ENCODE results near the gene CTIF. TPM values are rescaled to one million over a fixed set of nuclear protein-coding genes. Genes with fewer than 3 reads are reported as not detected.
A peak's percentile ranks its signal among the peaks of the same experiment; 100 is the strongest.

CTIF gene
- total and polyA plus RNA-seq, 7 experiments from 2014 or later: 1.3 to 11.2 (median 2.5) TPM; not detected in 2

DNA sequence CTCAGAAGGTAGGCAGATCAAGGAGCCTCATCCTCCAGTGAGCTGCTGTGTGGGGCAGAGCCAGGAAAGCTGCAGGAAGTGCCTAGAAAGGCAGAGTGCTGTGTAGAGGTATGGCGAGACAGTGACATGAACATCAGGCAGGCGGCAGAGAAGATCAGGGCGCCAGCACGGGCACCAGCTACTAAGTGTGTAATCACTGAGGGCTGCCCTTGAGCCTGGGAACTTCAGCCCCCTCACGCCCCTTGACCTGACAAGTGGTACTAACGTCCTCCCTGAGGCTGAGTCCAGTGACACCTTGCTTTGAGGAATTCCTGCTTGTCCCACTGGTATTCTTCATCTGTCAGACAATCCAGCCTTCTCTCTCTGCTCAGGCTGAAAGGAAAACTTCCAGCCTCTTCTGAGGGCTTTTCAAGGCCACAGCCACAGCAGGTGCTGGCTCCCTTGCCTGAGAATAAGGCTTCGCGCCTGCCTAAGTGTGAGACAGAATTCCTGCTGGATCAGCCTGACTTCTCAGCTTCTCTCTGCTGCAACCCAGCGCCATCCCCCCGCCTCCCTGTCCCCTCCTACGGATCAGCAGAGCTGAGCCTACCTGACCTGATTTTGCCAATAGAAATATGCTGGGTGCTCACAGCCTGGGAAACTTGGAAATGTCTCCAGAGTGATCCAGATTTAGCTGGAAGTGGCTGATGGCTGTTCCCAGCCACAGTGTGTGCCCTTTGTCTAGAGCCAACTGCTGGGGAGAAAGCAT lies 263.9 kb downstream of the CTIF start:
- Histone ChIP-seq H3K4me1 (ENCODE audit: control insufficient read depth in 2 of 2, insufficient read depth in 2 of 2, low read length in 2 of 2) (peaks cover 14 to 29% of the 10 kb centered on the region in 2 donors), H3K27me3 (ENCODE audit: control insufficient read depth in 2 of 2, insufficient read depth in 2 of 2, low read length in 2 of 2) (no peaks in the 10 kb centered on the region), H3K4me3 (ENCODE audit: low read length) (no peak overlapping the region), H3K9me3 (ENCODE audit: control insufficient read depth in 2 of 3, low read length in 3 of 3) (no peaks in the 10 kb centered on the region), H3K36me3 (ENCODE audit: control insufficient read depth in 2 of 3, insufficient read depth in 3 of 3, low read length in 3 of 3) (no peaks in the 10 kb centered on the region), H3K27ac (ENCODE audit: low read depth, low read length) (no peak overlapping the region)
- no peaks in the 10 kb centered on the region for H3K9me3 Mint-ChIP-seq
- peaks cover 13 to 66% (median 22%) of the 10 kb centered on the region in 7 donors for H3K4me1 Mint-ChIP-seq
- peak overlapping the region in 4 of 9 donors; percentile 14 to 67 (median 40) for H3K27ac Mint-ChIP-seq
- CTCF ChIA-PET: no interaction called here
- no peaks in the 10 kb centered on the region for H3K27me3 Mint-ChIP-seq
- intact Hi-C loops (cut with micrococcal nuclease): no loop called here
- H3K4me3 Mint-ChIP-seq: no peak overlapping the region
- H3K36me3 Mint-ChIP-seq: peaks cover 0 to 1% (median 0%) of the 10 kb centered on the region in 5 donors
- DNase-seq (peak in 2 of 9 donors; percentile 11 to 19), ATAC-seq (no peak)
- POLR2A ChIA-PET: no interaction called here

DNA sequence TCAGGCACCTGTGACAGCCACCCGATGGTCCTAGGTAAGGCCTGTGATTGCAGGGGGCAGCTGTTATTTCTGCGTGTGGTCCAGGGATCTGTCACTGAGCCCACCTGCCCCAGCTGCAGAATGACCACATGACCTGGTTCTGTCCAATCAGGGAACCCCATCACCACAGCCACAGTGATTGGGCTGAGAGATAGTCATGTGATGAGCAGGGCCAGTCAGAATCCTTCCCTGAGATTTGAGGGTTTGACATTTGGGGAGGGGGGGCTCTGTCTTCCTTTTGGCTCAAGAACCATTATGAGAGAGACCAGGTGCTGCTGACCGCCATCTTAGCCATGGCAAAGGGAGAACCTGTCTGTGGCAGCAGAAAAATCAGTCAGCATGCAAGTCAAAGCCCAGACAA lies 264.7 kb downstream of the CTIF start:
- CTCF ChIA-PET: no interaction called here

DNA sequence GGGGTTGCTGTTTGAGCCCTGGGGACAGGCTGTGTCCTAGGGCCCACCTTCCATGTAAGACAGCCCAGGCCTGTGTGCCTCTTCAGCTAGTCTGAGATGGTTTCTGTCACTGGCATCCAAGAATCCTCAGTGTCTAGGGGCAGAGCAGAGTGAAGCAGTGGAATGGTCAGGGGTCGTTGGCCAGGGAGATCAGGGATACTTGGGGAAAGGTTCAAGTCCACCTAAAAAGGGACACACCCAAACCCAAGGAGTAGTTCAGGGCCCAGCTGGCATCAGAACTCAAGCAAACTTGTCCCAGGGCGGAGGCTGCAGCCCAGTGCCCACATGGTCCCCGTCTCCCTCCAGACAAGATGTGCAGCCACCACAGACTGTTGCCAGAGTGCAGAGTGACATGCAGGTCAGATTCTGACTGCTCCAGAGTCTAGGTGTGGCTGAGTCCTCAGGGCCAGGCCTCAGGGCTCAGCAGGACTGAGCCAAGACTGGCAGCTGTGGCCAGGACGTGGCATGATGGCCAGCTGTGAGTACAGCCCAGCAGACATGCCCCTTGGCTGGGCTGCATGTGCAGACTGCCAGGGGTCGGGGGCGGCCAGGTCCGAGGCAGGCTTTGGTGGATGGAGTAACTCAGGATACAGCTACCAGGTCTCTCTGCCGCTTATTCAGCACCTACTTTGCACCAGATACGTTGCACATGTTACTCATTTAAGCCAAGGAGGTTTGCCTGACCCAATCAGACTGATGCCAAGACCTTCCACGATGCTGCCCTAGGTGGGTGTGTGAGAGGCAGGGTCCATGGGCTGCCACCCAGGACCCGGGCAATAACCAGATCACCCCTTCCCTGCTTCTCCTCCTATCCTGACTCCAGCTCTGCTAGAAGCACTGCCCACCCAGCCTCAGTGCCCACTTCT lies 265.4 kb downstream of the CTIF start:
- no peaks in the 10 kb centered on the region for H3K36me3 ChIP-seq (ENCODE audit: control insufficient read depth in 2 of 3, insufficient read depth in 3 of 3, low read length in 3 of 3)
- no peaks in the 10 kb centered on the region for H3K27me3 ChIP-seq (ENCODE audit: control insufficient read depth in 2 of 2, insufficient read depth in 2 of 2, low read length in 2 of 2)
- no peak overlapping the region for H3K27ac ChIP-seq (ENCODE audit: low read depth, low read length)
- peaks cover 14 to 23% of the 10 kb centered on the region in 2 donors for H3K4me1 ChIP-seq (ENCODE audit: control insufficient read depth in 2 of 2, insufficient read depth in 2 of 2, low read length in 2 of 2)
- DNase-seq (no peak), ATAC-seq (no peak)
- peaks cover 0 to 1% (median 0%) of the 10 kb centered on the region in 5 donors for H3K36me3 Mint-ChIP-seq
- peaks cover 0 to under 1% (median 0%) of the 10 kb centered on the region in 5 donors for H3K27me3 Mint-ChIP-seq
- CTCF ChIA-PET: no interaction called here
- no peaks in the 10 kb centered on the region for H3K9me3 ChIP-seq (ENCODE audit: control insufficient read depth in 2 of 3, low read length in 3 of 3)
- H3K27ac Mint-ChIP-seq: no peak overlapping the region
- intact Hi-C loops (cut with micrococcal nuclease): no loop called here
- H3K9me3 Mint-ChIP-seq: no peaks in the 10 kb centered on the region
- POLR2A ChIA-PET: no interaction called here
- H3K4me3 ChIP-seq (ENCODE audit: low read length): no peak overlapping the region
- peaks cover 14 to 73% (median 22%) of the 10 kb centered on the region in 7 donors for H3K4me1 Mint-ChIP-seq
- no peak overlapping the region for H3K4me3 Mint-ChIP-seq

More for the DNA sequence above, 264.7 kb downstream of the CTIF start:
- intact Hi-C loops (cut with micrococcal nuclease): no loop called here
- H3K4me3 ChIP-seq (ENCODE audit: low read length): no peak overlapping the region
- Mint-ChIP-seq H3K9me3 (no peaks in the 10 kb centered on the region), H3K27ac (no peak overlapping the region), H3K4me1 (peaks cover 13 to 70% (median 22%) of the 10 kb centered on the region in 7 donors), H3K27me3 (no peaks in the 10 kb centered on the region), H3K4me3 (no peak overlapping the region), H3K36me3 (peaks cover 0 to 1% (median 0%) of the 10 kb centered on the region in 5 donors)
- H3K9me3 ChIP-seq (ENCODE audit: control insufficient read depth in 2 of 3, low read length in 3 of 3): no peaks in the 10 kb centered on the region
- POLR2A ChIA-PET: no interaction called here
- DNase-seq: no peak
- H3K4me1 ChIP-seq (ENCODE audit: control insufficient read depth in 2 of 2, insufficient read depth in 2 of 2, low read length in 2 of 2): peaks cover 14 to 23% of the 10 kb centered on the region in 2 donors
- no peaks in the 10 kb centered on the region for H3K27me3 ChIP-seq (ENCODE audit: control insufficient read depth in 2 of 2, insufficient read depth in 2 of 2, low read length in 2 of 2)
- ATAC-seq: no peak
- no peak overlapping the region for H3K27ac ChIP-seq (ENCODE audit: low read depth, low read length)
- no peaks in the 10 kb centered on the region for H3K36me3 ChIP-seq (ENCODE audit: control insufficient read depth in 2 of 3, insufficient read depth in 3 of 3, low read length in 3 of 3)

DNA sequence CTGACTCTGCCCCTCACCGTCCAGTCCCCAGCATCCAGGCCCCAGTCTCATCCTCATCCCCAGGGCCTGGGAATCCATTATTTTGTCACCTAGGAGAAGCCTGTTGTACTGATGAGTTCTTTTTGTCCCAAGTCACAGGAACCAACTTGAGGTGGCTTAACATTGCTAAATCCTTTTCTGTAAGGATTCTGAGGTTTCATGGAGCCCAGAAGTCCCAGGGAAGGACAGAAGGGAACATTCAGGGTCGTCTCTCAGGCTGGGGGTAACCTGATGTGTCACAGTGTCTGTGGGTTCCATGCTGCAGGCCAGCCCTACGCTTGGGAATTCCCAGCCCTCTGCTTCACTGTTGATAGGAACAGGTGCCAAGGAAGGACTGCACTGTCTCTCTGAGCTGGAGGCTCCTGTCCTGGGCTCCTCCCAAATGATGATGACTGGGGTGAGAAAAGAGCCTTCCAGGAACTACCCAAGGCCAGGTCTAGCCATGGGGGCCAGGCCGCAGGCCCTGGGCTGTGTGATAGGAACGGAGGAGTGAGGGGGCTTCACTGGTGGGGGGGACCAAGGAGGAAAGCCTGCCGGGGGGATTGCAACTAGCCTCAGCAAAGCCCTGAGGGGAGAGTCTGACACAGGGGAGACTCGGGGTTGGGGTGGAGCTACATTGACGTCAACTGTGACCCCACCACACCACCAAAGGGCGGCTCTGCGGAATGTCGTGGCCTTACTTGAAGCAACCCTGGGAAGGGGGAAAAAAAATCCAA lies 266.2 kb downstream of the CTIF start:
- peaks cover 13 to 72% (median 22%) of the 10 kb centered on the region in 7 donors for H3K4me1 Mint-ChIP-seq
- Histone ChIP-seq H3K4me1 (ENCODE audit: control insufficient read depth in 2 of 2, insufficient read depth in 2 of 2, low read length in 2 of 2) (peaks cover 14 to 23% of the 10 kb centered on the region in 2 donors), H3K36me3 (ENCODE audit: control insufficient read depth in 2 of 3, insufficient read depth in 3 of 3, low read length in 3 of 3) (no peaks in the 10 kb centered on the region), H3K27ac (ENCODE audit: low read depth, low read length) (no peak overlapping the region), H3K4me3 (ENCODE audit: low read length) (no peak overlapping the region), H3K9me3 (ENCODE audit: control insufficient read depth in 2 of 3, low read length in 3 of 3) (no peaks in the 10 kb centered on the region), H3K27me3 (ENCODE audit: control insufficient read depth in 2 of 2, insufficient read depth in 2 of 2, low read length in 2 of 2) (no peaks in the 10 kb centered on the region)
- peak overlapping the region in 3 of 9 donors; percentile 6 to 69 (median 67) for H3K27ac Mint-ChIP-seq
- POLR2A ChIA-PET: no interaction called here
- intact Hi-C loops (cut with micrococcal nuclease): no loop called here
- peaks cover 0 to 1% (median 0%) of the 10 kb centered on the region in 5 donors for H3K36me3 Mint-ChIP-seq
- H3K27me3 Mint-ChIP-seq: peaks cover 0 to 2% (median 0%) of the 10 kb centered on the region in 5 donors
- DNase-seq: no peak
- no peaks in the 10 kb centered on the region for H3K9me3 Mint-ChIP-seq
- CTCF ChIA-PET: no interaction called here
- no peak for ATAC-seq
- no peak overlapping the region for H3K4me3 Mint-ChIP-seq

DNA sequence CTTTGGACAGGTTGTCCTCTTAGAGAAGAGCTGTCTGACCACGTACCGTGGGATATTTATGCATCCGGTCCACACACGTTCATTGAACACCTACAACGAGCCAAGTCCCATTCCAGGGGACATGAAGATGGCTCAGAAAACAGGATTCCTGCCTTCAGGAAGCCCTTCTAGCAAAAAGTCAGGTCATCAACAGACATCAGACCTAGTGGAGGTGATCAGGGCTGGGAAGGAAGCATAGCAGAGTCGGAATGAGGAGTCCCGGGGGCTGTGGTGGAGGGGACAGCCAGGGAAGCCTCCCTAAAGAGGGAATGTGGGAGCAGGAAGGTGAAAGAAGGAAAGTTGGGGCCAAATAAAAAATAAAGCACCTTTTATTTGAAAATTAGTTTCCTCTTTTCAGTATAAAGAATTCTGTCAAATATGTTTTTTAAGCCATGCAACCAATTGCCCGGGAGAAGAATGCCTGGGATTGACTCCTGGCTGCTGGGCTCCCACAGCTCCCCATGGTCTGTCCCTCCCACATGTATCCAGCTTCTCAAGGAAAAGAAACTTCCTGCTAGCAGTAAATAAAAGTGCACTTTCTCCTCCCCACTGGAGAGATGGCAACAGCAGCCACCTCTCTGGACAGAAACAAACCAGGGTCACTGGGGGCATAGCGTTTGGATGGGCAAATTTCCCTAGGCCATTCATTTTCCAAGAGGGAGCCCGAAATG lies 267.1 kb downstream of the CTIF start:
- ATAC-seq (no peak), DNase-seq (no peak)
- no peak overlapping the region for H3K4me3 ChIP-seq (ENCODE audit: low read length)
- intact Hi-C loops (cut with micrococcal nuclease): no loop called here
- H3K36me3 ChIP-seq (ENCODE audit: control insufficient read depth in 2 of 3, insufficient read depth in 3 of 3, low read length in 3 of 3): no peaks in the 10 kb centered on the region
- H3K27me3 ChIP-seq (ENCODE audit: control insufficient read depth in 2 of 2, insufficient read depth in 2 of 2, low read length in 2 of 2): no peaks in the 10 kb centered on the region
- no peaks in the 10 kb centered on the region for H3K9me3 ChIP-seq (ENCODE audit: control insufficient read depth in 2 of 3, low read length in 3 of 3)
- peaks cover 14 to 23% of the 10 kb centered on the region in 2 donors for H3K4me1 ChIP-seq (ENCODE audit: control insufficient read depth in 2 of 2, insufficient read depth in 2 of 2, low read length in 2 of 2)
- Mint-ChIP-seq H3K27me3 (peaks cover 0 to 2% (median 0%) of the 10 kb centered on the region in 5 donors), H3K9me3 (no peaks in the 10 kb centered on the region), H3K27ac (peak overlapping the region in 4 of 9 donors; percentile 39 to 69 (median 53)), H3K36me3 (peaks cover 0 to 1% (median 0%) of the 10 kb centered on the region in 5 donors), H3K4me1 (peaks cover 15 to 71% (median 22%) of the 10 kb centered on the region in 7 donors), H3K4me3 (peak overlapping the region in 1 of 10 donors; percentile 30)
- POLR2A ChIA-PET: no interaction called here
- no peak overlapping the region for H3K27ac ChIP-seq (ENCODE audit: low read depth, low read length)
- CTCF ChIA-PET: no interaction called here

Data from naive thymus-derived CD4-positive, alpha-beta T cell (primary cell).